DMS53 treated with DMSO at 0.1 percent for 48 hours (cell line): ENCODE measurements around the gene MTOR.
"Not testable (repeated sequence)": the region's sequence is repeated elsewhere in the genome, so short reads cannot be mapped to it uniquely, and the experiment has no call there.

Source experiments
- DNase-seq: peaks from one replicate; lab custom pipeline; 2025; ENCODE audit not compliant: unreplicated experiment; lab: John Stamatoyannopoulos, UW

Gene MTOR

DNA sequence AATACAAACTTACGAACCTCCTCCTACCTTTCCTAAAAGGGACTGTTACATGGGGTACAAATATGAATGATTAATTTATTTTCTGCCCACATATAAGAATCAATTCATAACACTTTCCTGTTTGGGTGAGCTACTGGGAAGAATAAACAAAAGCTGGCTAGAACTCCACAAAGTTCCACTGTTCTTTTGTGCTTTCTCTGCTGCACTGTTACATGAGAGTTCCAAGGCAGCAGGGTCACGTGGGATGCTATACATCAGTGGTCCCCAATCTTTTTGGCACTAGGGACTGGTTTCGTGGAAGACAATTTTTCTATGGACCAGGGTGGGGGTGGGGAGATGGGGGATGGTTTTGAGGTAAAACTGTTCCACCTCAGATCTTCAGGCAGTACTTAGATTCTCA, 75.4 kb downstream of the MTOR start:
- DNase-seq, result no peak

DNA sequence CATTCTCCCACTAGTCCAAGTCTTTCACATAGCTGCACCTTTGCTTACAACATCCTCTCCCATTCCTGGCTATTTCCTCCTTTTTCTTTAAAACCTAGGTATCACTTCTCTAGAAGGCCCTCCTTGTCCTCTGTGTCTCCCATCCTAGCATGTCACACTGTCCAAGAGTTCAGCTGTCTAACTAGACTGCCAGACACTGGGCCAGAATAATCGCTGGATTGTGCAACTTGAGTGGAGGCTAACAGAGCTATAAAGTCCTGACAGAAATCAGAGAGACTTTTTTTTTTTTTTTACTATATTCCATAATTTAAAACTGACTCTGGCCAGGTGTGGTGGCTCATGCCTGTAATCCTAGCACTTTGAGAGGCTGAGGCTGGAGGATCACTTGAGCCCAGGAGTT, 77.4 kb downstream of the MTOR start:
- DNase-seq, result no peak

DNA sequence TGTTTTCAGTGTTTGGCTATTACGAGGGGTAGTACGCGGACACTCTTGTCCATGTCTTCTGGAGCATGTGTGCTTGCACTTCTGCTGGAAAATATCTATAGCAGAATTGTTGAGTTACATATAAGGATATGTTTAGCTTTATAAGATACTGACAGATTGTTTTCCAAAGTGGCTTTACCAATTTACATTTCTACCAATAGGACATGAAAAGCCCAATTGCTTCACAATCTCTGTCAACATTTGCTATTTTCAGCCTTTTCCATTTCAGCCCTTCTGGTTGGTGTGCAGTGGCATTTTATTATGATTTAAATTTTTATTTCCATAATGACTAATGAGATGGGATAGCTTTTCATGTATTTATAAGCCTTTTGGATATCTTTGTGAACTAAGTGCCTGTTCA, 79.5 kb downstream of the MTOR start:
- DNase-seq, result no peak

DNA sequence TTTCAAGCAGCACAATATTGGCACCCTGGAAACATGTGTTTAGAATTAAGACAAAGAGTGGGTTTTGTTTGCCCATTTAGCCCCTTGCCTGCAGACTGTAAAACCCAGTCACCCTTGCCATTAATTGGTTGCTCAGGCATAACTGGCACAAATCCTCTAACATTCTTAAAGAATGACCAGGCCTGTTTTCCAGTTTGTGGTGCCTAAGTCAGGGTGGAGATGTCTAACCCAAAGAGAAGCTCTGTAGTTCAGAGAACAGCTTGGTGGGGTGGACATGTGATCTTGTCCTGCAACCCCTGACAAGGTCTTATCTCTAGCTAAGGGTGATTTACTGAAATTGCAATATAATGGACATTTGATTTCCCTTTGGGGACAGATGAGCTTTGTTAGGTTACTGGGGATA, 82.0 kb downstream of the MTOR start:
- DNase-seq, result no peak

DNA sequence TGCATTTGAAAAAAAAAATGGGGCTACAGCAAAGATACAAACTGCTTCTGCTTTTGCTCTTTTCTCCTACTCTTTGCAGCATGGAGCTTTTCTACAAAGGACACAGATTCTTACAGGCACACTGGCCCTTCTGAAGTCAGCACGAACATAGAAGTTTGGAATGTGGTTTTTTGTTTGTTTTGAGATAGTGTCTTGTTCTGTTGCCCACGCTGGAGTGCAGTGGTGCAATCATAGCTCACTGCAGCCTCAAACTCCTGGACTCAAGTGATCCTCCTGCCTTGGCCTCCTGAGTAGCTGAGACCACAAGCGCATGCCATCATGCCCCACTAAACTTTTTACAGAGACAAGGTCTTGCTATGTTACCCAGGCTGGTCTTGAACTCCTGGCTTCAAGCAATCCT, 82.6 kb downstream of the MTOR start:
- not testable (repeated sequence) for DNase-seq

DNA sequence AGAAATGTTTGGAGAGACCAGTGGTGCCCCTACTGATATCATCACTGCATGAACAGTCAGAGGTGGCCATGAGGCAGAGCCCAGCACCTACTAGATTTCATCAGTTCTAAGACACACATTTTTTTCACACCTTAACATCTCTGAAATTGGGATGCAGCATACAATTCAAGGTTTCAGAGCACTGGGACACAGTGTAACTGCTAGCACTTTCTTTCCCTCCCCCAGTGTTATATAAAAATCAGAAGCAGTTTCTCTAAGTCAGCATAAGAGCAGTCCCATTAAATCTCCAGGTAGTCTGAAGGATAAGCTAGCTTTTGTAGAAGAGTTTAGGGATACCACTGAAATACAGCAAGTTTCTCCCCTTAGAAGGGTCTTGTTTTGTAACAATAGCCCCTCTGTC, 83.2 kb downstream of the MTOR start:
- DNase-seq, result no peak

DNA sequence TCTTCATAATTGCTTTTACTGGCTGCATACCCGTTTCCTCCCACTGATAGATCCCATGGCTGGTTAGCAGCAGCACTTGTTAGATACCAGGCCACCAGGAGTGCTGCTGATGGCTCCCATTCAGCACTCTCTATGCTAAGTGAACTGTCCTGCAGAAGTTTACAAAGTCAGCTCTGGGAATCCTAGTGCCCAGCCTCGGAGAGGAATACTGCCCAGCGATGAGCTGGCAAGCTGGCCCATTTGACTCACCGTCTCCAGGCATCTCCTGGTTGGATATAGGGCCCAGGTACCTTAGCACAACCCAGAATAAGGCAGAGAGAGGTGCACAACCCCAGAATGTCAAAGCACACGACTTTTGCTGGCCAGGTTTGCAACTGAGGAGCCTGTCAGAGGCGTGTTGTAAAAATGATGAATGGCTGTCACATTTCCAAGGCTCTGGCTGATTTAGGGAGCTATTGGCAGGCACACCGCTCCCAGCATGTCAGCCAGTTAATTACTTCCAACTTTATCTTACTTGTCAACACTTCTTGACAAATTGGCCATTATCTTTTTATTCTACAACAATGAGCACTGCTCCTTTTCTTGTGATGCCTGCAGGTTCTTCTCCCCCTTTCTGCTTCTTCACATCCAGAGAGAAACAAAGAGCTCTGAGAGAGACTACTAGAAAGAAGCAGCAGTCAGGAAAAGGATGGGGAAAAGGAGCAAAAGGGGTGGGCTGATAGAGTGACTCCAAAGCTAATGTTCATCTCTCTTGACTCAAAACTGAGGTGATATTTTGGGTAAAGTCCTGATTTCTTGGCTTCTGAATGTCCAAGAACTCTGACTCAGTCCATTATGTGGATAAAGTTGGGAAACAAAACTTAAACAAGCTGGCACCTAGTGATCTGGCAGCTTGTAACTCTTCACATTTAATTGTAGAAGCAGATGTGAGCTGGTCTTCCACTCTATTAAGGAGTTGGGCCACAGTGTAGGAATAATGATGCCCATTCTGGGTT, 84.0 kb downstream of the MTOR start:
- no peak for DNase-seq

DNA sequence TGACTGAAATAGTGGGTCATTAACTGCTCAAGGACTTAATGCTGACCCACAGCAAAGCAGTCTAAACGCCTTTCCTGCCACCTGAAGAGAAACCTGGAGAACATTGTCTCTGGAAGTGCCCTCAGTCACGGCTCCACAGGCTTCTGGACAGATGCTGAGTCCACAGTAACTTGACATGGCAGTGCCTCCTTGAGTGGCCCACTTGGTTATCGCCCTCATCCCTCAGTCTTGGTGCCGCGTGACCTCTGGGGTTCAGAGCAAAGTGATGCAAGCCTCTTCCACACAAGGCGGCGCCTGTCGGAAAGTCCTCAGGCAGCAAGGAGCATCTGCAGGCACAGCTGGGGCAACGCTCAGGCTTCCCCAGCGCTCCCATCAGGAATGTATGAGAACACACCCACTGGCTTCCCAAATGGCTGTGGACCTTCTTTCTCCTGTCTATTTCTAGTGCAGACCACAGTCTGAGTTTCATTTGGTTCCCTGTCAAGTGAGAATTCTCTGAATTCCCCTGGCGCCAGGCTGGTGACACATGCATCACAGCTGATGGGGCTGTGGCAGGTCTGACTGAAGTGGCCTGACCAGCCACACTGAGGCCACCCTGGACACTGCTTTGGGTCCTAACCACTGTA, 86.2 kb downstream of the MTOR start:
- DNase-seq, result no peak

DNA sequence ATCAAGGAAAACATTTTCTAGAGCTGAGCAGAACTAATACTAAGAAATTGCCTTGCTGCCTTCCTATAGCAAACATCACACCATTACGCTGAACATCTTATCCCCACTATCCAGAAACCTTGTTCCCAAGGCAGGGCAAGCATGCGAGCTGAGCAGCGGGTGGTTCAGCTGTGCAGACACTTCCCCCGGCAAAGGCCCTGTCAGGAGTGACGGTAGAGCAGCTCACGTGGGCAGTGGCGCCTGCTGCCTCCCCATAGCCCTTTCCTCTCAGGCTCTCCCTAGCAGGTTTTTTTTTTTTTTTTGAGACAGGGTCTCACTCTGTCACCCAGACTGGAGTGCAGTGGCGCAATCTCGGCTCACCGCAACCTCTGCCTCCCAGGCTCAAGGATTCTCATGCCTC, 86.9 kb downstream of the MTOR start:
- DNase-seq, result no peak

DNA sequence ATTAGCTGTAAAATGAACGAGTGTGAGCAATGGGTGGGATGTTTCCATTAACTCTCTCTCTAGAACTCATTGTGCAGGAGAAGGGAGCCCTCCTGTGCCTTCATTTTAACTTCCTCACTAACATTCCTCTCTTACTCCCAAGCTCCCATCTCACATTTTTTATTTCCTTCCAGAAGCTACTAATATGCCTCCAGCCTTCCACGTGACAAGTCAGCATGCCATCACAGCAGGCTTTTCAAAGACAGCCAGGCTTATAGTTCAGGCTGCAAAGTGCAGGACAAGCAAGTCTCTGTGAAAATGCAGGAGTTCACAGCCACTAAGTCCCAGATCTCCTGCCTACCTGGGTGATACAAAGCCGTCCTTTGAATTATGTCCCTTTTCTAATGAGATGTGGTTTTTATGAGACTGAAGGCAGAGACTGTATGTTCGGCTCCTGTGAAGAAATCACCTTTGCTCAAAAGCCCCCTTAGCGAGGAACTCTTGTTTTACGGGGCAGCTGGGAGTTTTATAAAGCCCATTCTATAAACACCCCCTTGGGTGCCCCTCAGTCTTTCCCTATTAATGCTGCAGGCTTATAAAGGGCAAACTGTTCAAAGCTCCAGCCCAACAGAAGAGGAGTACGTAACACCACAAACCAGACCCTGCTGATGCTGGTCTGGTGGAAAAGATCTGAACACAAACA, 87.9 kb downstream of the MTOR start:
- no peak for DNase-seq

DNA sequence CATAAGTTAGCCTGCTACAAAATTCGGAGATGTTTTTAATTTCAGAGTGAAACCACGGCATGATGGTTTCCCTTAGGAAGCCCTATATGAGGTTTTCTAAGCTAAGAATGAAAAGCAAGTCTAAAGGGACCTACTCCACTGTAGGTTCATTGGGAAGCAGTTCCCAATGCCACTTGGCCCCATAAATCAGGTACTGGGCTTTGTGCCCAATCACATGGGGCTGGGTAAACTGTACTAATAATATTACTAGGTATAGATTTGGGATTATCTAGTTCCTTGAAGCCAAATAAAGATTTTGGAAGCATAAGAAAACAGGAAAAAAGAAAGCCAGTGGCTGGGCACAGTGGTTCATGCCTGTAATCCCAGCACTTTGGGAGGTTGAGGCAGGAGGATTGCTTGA, 92.2 kb downstream of the MTOR start:
- DNase-seq, result no peak

DNA sequence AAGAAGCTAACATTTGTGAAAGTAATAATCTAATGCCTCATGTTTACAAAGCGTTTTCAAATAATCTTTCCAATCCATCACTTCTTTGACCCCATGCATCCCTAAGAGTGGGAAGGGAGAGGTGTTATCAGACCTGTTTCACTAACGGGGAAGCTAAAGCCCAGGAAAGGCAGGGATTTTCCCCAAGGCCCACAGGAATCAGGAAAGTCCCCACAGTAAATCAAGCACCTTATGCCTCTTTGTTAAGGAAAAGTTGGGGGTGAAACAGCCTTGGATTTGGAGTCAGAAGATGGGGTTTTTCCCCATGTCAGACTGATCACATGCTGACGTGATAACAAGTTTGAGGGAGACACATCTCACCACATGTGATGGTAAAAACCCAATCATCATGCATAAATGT, 93.1 kb downstream of the MTOR start:
- no peak for DNase-seq

DNA sequence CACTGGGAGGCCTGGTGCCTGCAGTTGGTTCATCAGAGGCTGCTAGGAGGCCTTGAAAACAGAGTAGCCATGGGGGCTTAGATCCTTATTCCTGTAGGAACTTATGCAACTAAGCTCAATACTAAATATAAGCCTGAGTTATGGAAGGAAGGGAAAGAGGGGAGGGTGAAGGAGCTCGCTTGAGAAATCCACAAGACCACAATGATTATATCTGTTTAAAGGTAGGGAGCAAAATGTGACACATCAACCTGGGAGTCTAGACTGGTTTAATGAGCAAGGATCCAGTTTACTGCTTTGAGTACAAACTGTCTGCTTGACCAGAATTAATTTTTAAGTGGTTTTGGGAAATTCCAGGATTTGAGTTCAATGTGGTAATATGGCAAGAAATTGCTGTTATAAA, 93.6 kb downstream of the MTOR start:
- DNase-seq, result no peak

DNA sequence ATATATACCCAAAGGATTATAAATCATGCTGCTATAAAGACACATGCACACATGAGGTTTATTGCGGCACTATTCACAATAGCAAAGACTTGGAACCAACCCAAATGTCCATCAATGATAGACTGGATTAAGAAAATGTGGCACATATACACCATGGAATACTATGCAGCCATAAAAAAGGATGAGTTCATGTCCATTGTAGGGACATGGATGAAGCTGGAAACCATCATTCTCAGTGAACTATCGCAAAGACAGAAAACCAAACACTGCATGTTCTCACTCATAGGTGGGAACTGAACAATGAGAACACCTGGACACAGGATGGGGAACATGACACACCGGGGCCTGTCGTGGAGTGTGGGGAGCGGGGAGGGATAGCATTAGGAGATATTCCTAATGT, 95.6 kb downstream of the MTOR start:
- DNase-seq, result not testable (repeated sequence)

DNA sequence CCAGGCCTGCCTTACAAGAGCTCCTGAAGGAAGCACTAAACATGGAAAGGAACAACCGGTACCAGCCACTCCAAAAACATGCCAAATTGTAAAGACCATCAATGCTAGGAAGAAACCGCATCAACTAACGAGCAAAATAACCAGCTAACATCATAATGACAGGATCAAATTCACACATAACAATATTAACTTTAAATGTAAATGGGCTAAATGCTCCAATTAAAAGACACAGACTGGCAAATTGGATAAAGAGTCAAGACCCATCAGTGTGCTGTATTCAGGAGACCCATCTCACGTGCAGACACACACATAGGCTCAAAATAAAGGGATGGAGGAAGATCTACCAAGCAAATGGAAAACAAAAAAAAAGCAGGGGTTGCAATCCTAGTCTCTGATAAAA, 99.6 kb downstream of the MTOR start:
- not testable (repeated sequence) for DNase-seq

DNA sequence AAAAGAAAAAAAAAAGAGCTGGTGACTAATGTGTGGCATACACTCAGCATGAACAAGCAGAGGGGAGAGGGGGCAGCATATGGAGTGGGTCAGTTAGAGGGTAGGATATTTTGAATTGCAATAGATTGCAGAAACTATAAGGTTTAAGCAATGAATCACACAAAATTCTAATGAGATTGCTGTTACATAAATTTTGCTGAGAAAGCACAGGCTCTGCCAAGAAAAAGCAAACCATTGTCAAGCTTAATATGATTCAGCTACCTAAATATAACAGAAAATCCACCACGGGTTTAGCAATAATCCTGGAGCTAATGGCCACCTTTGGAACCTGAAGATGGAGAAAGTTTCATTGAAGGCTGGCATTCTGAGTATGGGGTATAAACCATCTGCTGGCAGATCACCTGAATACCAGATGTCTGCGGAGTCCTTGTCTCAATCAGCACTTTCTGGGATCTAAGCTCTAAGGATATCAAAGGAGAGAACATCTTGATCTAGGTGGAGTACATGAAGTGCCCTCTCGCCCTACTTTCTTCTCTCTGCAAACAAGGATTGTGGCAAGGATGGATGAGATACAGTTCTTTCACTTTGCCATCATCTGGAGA, 103.5 kb downstream of the MTOR start:
- DNase-seq, result no peak

DNA sequence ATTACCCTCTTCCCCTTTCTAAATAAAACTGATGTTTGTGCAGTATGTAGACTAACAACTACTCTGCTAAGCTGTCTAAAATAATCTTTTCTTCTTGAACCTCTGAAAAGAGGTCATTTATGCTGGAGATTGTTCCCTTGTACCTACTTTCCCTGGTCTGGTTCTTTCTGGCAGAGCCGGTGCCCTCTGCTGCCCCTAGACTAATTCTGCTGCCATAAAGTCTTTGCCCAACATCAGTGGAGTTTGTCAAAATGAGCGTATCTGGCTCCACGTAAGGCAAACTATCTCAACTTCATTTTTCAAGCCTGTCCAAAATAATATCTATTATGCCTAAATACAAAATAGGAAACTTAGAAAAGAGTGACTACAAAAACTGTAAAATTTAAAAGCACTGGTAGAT, 104.1 kb downstream of the MTOR start:
- DNase-seq, result no peak

DNA sequence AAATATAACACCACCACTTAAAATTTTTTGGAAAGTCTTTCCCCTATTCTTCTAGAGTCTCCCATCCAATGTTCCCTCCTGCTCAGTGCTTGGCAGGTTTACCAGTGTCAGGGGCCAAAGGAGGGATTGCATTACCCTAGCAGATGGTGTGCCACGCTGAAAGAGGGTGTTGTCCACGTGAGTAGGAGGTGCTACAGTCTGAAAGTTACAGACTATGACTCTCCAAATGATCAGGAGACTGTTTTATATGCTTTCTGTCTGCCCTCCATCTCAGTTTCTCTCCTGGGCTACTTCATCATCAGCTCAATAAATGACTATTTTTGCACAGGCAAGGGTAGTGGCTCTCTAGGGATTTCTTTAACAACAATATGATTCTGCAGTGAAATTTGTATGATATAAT, 104.5 kb downstream of the MTOR start:
- DNase-seq, result no peak

DNA sequence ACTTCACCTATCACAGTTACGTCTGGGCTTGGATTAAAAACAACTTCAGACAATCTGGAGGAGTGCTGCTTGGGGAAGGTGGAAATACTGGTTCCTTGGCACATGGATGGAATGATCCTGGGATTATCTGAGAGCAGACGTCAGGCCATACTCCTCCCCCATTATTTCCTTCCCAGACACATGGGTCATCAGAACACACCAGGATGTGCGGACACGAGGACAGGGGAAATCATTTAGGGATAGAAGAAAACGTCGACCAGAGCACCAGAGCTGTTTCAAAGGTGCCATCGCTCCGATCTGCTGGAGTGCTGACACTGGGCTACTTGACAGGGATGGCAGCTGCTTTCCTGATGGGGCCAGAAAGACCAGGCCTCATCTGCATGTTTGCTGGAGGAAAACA, 105.0 kb downstream of the MTOR start:
- DNase-seq, result no peak

DNA sequence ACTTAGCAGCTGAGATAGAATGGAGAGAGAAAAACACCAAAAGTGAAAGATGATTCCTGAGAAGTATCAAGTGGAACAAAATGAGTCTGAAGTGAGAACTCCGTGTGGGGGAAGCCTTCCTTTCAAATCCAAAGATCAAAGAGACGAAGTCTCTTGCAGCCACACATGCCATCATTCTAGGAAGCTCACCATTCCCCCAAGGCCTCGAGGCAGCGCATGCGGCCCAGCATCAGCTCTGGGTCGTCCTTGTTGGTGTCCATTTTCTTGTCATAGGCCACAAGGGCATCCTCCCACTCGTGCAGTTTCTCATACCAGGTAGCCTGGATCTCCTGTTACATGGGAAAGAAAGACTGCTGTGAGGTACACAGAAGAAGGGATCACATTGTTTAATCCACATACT, 105.4 kb downstream of the MTOR start:
- DNase-seq, result no peak

DNA sequence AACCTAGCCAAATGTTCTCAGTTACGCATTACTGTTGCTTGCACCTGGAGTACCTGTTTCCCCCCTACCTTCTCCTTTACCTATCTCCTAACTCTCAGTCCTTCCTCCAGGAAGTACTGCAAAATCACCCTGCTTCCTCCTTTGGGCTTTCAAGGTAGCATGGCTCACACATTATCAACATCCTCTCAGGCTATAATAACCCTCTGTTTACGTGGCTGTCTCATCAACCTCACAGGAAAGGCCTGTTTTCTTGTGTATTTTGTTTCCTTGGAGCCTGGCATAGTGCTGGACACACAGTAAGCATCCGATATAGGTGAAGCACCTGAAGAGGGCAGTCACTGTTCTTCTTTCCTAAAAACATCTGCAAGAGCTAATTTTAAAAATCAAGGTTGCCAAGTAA, 105.9 kb downstream of the MTOR start:
- no peak for DNase-seq

DNA sequence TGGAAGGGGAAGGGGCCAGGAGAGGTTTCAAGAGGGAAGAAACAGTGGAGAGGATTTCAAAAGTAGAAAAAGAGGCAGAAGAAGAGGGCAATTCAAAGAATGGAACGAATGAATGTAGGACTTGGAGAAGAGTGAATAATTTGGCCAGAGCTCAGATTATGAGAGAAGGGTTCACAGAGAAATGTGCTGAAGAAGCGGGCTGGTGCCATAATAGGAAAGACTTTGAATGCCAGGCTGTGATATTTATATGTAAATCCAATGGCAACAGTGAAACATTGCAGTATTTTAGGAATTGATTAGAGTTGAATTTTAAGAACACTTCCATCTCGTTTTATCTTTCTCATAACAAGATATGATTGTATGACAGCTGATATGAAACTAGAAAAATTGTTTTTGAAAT, 109.2 kb downstream of the MTOR start:
- DNase-seq, result no peak
